Activated CD8-positive, alpha-beta memory T cell treated with anti-CD3 and anti-CD28 coated beads, Interleukin-2, amount 50 U/mL, for 24 hours (primary cell): ENCODE measurements around the gene DIPK1C.

ENCODE experiments used
- DNase-seq: peaks from one replicate; pipeline ENCODE4 v3.0.0-alpha.2; 2020; ENCODE audit errors: extremely low read depth

Gene DIPK1C

DNA sequence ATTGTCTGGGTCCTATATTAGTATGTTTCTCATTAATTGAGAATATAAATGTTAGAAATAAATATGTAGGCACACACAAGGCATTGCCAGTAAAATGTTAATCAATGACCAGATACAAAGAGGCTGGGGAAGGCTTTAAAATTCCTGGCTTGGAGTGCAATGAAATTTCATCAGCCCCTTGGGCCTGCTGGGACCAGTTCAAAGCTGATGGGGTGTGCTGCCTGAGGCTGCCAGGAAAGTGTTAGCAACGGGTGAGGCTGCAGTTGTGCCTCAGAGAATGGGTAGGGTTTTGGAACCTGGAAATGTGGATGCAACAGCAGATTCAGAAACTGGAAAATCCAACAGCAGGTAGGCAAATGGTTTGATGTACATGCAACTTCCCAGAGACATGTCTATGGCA lies 68.9 kb downstream of the DIPK1C start:
- DNase-seq = no peak

DNA sequence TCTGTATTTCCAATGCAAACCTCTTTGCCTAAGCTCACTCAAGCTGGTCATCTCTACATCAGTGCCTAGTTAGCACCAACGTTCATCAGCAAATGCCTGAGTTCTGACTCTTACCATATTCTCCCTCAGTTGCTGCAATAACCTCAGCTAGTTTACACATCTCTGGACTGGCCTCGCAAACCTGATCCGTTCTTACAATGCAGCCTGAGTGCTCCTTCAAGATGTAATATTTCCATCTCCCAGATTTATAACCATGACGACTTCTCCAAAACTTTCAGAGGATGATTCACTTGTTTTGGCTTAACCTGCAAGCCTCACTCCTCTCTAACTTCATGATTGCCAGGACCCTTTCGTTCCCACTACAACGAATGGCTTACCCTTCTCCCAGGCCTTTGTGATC lies 69.7 kb downstream of the DIPK1C start:
- no peak for DNase-seq
